Neuronal stem cell (in vitro differentiated cells): ENCODE data around the gene TGM5. TPM values are rescaled to one million over a fixed set of nuclear protein-coding genes. Genes with fewer than 3 reads are reported as not detected.

Source experiments
- DNase-seq: peaks from one replicate; pipeline ENCODE4 v3.0.0-alpha.2; 2013; ENCODE audit warnings: low spot score
- H2AFZ ChIP-seq: one replicate; pipeline ENCODE4 v1.6.1; 2013; ENCODE audit warnings: mild to moderate bottlenecking, low read length, inconsistent platforms
- H2AK5ac ChIP-seq: 2 replicates; pipeline ENCODE4 v1.6.1; 2013; ENCODE audit warnings: low read depth, mild to moderate bottlenecking, inconsistent platforms, low read length, moderate library complexity, mixed read lengths
- H2BK120ac ChIP-seq: 2 replicates; pipeline ENCODE4 v1.6.1; 2013; ENCODE audit warnings: low read depth, mild to moderate bottlenecking, inconsistent platforms, low read length, moderate library complexity, mixed read lengths
- H2BK12ac ChIP-seq: one replicate; pipeline ENCODE4 v1.6.1; 2013; ENCODE audit warnings: low read length, inconsistent platforms
- H2BK15ac ChIP-seq: 2 replicates; pipeline ENCODE4 v1.6.1; 2013; ENCODE audit warnings: mild to moderate bottlenecking, low read length, inconsistent platforms, mixed read lengths
- H2BK5ac ChIP-seq: one replicate; pipeline ENCODE4 v1.6.1; 2013; ENCODE audit warnings: inconsistent platforms, mild to moderate bottlenecking, low read length, moderate library complexity
- H3K14ac ChIP-seq: one replicate; pipeline ENCODE4 v1.6.1; 2013; ENCODE audit warnings: low read length, inconsistent platforms
- H3K18ac ChIP-seq: 2 replicates; pipeline ENCODE4 v1.6.1; 2013; ENCODE audit warnings: low read length, inconsistent platforms
- H3K23ac ChIP-seq: 2 replicates; pipeline ENCODE4 v1.6.1; 2013; ENCODE audit warnings: low read depth, mild to moderate bottlenecking, mixed read lengths, low read length, inconsistent platforms; ENCODE audit not compliant: poor library complexity
- H3K27ac ChIP-seq: replicated peaks from 3 replicates; pipeline ENCODE4 v1.5.1; 2013; ENCODE audit warnings: low read length, inconsistent platforms
- H3K27me3 ChIP-seq, 3 experiments: 2 replicates each; pipeline ENCODE4 v1.6.1; 2013; ENCODE audit warnings: low read length in 3 of 3, mild to moderate bottlenecking in 2 of 3, inconsistent platforms in 1 of 3, low read depth in 1 of 3, mixed read lengths in 1 of 3, moderate library complexity in 1 of 3; ENCODE audit not compliant: control insufficient read depth in 3 of 3, insufficient read depth in 3 of 3
- H3K36me3 ChIP-seq, 2 donors: replicated peaks in 1 of 2; 2 replicates each; pipeline ENCODE4 v1.6.1; 2013; ENCODE audit warnings: low read length in 2 of 2; ENCODE audit not compliant: control insufficient read depth in 2 of 2, insufficient read depth in 2 of 2
- H3K4ac ChIP-seq: 2 replicates; pipeline ENCODE4 v1.6.1; 2013; ENCODE audit warnings: inconsistent platforms, mild to moderate bottlenecking, low read length, moderate library complexity
- H3K4me1 ChIP-seq, 2 donors: 1 replicate in 1 of 2; 2 replicates in 1 of 2; pipeline ENCODE4 v1.6.1; 2013; ENCODE audit warnings: low read length in 2 of 2, low read depth in 1 of 2; ENCODE audit not compliant: control insufficient read depth in 2 of 2, insufficient read depth in 1 of 2
- H3K4me2 ChIP-seq: one replicate; pipeline ENCODE4 v1.6.1; 2013; ENCODE audit warnings: mild to moderate bottlenecking, low read length, inconsistent platforms; ENCODE audit not compliant: insufficient read depth, poor library complexity, severe bottlenecking
- H3K4me3 ChIP-seq, 2 donors: 2 replicates each; pipeline ENCODE4 v1.5.1; 2013; ENCODE audit warnings: low read length in 2 of 2, mild to moderate bottlenecking in 2 of 2, inconsistent platforms in 1 of 2, moderate library complexity in 1 of 2
- H3K79me1 ChIP-seq: one replicate; pipeline ENCODE4 v1.6.1; 2013; ENCODE audit warnings: low read depth, mild to moderate bottlenecking, inconsistent platforms, low read length, moderate library complexity
- H3K9ac ChIP-seq: one replicate; pipeline ENCODE4 v1.6.1; 2013; ENCODE audit warnings: mild to moderate bottlenecking, low read depth, low read length, inconsistent platforms; ENCODE audit not compliant: poor library complexity
- H3K9me3 ChIP-seq, 2 donors: replicated peaks in 1 of 2; 2 replicates each; pipeline versions ENCODE3 to v1.6.1; 2013; ENCODE audit warnings: low read length in 2 of 2, mild to moderate bottlenecking in 2 of 2, inconsistent platforms in 1 of 2, low read depth in 1 of 2, mixed read lengths in 1 of 2, moderate library complexity in 1 of 2; ENCODE audit not compliant: control insufficient read depth in 2 of 2, insufficient read depth in 1 of 2
- H4K8ac ChIP-seq: one replicate; pipeline ENCODE4 v1.6.1; 2013; ENCODE audit warnings: low read depth, mild to moderate bottlenecking, inconsistent platforms, low read length, moderate library complexity
- H4K91ac ChIP-seq: one replicate; pipeline ENCODE4 v1.6.1; 2013; ENCODE audit warnings: low read length, low read depth, mild to moderate bottlenecking, inconsistent platforms; ENCODE audit not compliant: poor library complexity
- WGBS, 2 donors: extraction: QIAGEN DNeasy Blood & Tissue Kit; methylation state at CpG; one replicate each; pipeline ENCODE4 v1.1.7; 2013; ENCODE audit warnings: missing lambda C conversion rate in 2 of 2, mixed read lengths in 1 of 2; ENCODE audit not compliant: insufficient read length in 2 of 2, insufficient replicate concordance in 1 of 2; ENCODE audit errors: extremely low coverage in 2 of 2; 5-methylcytosine and 5-hydroxymethylcytosine counted together
- polyA plus RNA-seq, 2 experiments: library from polyadenylated mRNA; stranded (reverse); fragments of 200-250 nt; gene quantifications; one replicate each; pipeline ENCODE4 v1.2.3, GENCODE V29; 2013

Gene TGM5
- not detected for polyA plus RNA-seq (2013, experiment 1 of 2)
- not detected for polyA plus RNA-seq (2013, experiment 2 of 2)

GRCh38 chr15:43266834-43267233, at the start of gene TGM5:
TGM5 (minus strand) TSS chr15:43266928; CDS start chr15:43266849, 79 bp downstream.
- Histone ChIP-seq H3K79me1 (no peaks in the 10 kb centered on the region), H3K4me3 (no peak within 1 kb of the TSS), H3K18ac (no peak within 1 kb of the TSS), H4K91ac (no peak within 1 kb of the TSS), H2BK15ac (no peak within 1 kb of the TSS), H2AK5ac (no peak within 1 kb of the TSS), H2BK120ac (no peak within 1 kb of the TSS), H3K9ac (no peak within 1 kb of the TSS), H3K14ac (peak within 1 kb of the TSS; percentile 59), H3K9me3 (no peaks in the 10 kb centered on the region), H2BK12ac (no peak within 1 kb of the TSS), H3K27ac (no peak within 1 kb of the TSS), H3K4me2 (no peak within 1 kb of the TSS), H4K8ac (no peak within 1 kb of the TSS), H3K4me1 (no peaks in the 10 kb centered on the region), H2BK5ac (no peak within 1 kb of the TSS), H2AFZ (no peak within 1 kb of the TSS), H3K27me3 (peaks cover 0 to 48% (median 2%) of the 10 kb centered on the region in 3 experiments), H3K4ac (no peak within 1 kb of the TSS), H3K23ac (no peak within 1 kb of the TSS), H3K36me3 (no peaks in the 10 kb centered on the region)
- DNase-seq, result no peak
- WGBS, 2 donors, result no CpG with 5 or more reads among the region's 8 CpGs

GRCh38 chr15:43314171-43314570, 47.4 kb upstream of the TGM5 start:
- H2BK12ac ChIP-seq, result no peak overlapping the region
- no peak overlapping the region for H2AFZ ChIP-seq
- H3K18ac ChIP-seq, result no peak overlapping the region
- WGBS, 2 donors, result no CpG with 5 or more reads among the region's 3 CpGs
- DNase-seq, result no peak
- H2AK5ac ChIP-seq, result no peak overlapping the region
- H2BK120ac ChIP-seq, result no peak overlapping the region
- H3K9me3 ChIP-seq, result no peaks in the 10 kb centered on the region
- no peak overlapping the region for H3K4me3 ChIP-seq
- H3K9ac ChIP-seq, result no peak overlapping the region
- no peak overlapping the region for H3K4ac ChIP-seq
- no peaks in the 10 kb centered on the region for H3K79me1 ChIP-seq
- H3K14ac ChIP-seq, result no peak overlapping the region
- H2BK15ac ChIP-seq, result no peak overlapping the region
- H2BK5ac ChIP-seq, result no peak overlapping the region
- peaks cover 0 to 31% (median 0%) of the 10 kb centered on the region in 3 experiments for H3K27me3 ChIP-seq
- no peaks in the 10 kb centered on the region for H3K36me3 ChIP-seq
- no peak overlapping the region for H3K4me2 ChIP-seq
- H3K27ac ChIP-seq, result no peak overlapping the region
- H4K91ac ChIP-seq, result no peak overlapping the region
- H3K4me1 ChIP-seq, result peaks cover 0 to 3% of the 10 kb centered on the region in 2 donors
- H3K23ac ChIP-seq, result no peak overlapping the region
- no peak overlapping the region for H4K8ac ChIP-seq

GRCh38 chr15:43312378-43312777, 45.6 kb upstream of the TGM5 start:
- no peak overlapping the region for H3K18ac ChIP-seq
- no peaks in the 10 kb centered on the region for H3K9me3 ChIP-seq
- H2BK5ac ChIP-seq, result no peak overlapping the region
- no CpG with 5 or more reads among the region's 4 CpGs for WGBS, 2 donors
- H3K14ac ChIP-seq, result no peak overlapping the region
- no peak overlapping the region for H3K4ac ChIP-seq
- H2AK5ac ChIP-seq, result no peak overlapping the region
- no peak overlapping the region for H4K8ac ChIP-seq
- DNase-seq, result no peak
- no peak overlapping the region for H2BK12ac ChIP-seq
- no peak overlapping the region for H3K4me3 ChIP-seq
- H3K27me3 ChIP-seq, result peaks cover 0 to 36% (median 0%) of the 10 kb centered on the region in 3 experiments
- no peak overlapping the region for H3K9ac ChIP-seq
- H3K4me1 ChIP-seq, result no peaks in the 10 kb centered on the region
- H2AFZ ChIP-seq, result no peak overlapping the region
- no peak overlapping the region for H3K27ac ChIP-seq
- no peak overlapping the region for H2BK15ac ChIP-seq
- H3K23ac ChIP-seq, result no peak overlapping the region
- no peak overlapping the region for H2BK120ac ChIP-seq
- no peaks in the 10 kb centered on the region for H3K79me1 ChIP-seq
- no peaks in the 10 kb centered on the region for H3K36me3 ChIP-seq
- H3K4me2 ChIP-seq, result no peak overlapping the region
- H4K91ac ChIP-seq, result no peak overlapping the region

GRCh38 chr15:43302205-43302817, 35.6 kb upstream of the TGM5 start, which contains the start of gene TGM7:
TGM7 (minus strand) TSS chr15:43302255.
- no CpG with 5 or more reads among the region's 11 CpGs for WGBS, 2 donors
- Histone ChIP-seq H2AK5ac (no peak within 1 kb of the TSS), H3K9me3 (no peaks in the 10 kb centered on the region)

More at GRCh38 chr15:43302205-43302817, 35.6 kb upstream of the TGM5 start, which contains the start of gene TGM7:
- Histone ChIP-seq H3K79me1 (no peaks in the 10 kb centered on the region), H3K27ac (no peak within 1 kb of the TSS), H3K4ac (no peak within 1 kb of the TSS), H3K36me3 (no peaks in the 10 kb centered on the region), H3K4me1 (peaks cover 0 to 2% of the 10 kb centered on the region in 2 donors), H4K8ac (no peak within 1 kb of the TSS), H4K91ac (no peak within 1 kb of the TSS), H3K9ac (no peak within 1 kb of the TSS), H2BK5ac (no peak within 1 kb of the TSS), H3K27me3 (peaks cover 0 to 15% (median 0%) of the 10 kb centered on the region in 3 experiments), H3K4me2 (no peak within 1 kb of the TSS), H2BK15ac (no peak within 1 kb of the TSS), H2AFZ (no peak within 1 kb of the TSS), H3K14ac (no peak within 1 kb of the TSS), H3K18ac (no peak within 1 kb of the TSS), H3K23ac (no peak within 1 kb of the TSS), H2BK12ac (no peak within 1 kb of the TSS), H3K4me3 (no peak within 1 kb of the TSS), H2BK120ac (no peak within 1 kb of the TSS)
- DNase-seq, result no peak
